ENCODE data around the gene RNU7-1.

Gene RNU7-1

DNA sequence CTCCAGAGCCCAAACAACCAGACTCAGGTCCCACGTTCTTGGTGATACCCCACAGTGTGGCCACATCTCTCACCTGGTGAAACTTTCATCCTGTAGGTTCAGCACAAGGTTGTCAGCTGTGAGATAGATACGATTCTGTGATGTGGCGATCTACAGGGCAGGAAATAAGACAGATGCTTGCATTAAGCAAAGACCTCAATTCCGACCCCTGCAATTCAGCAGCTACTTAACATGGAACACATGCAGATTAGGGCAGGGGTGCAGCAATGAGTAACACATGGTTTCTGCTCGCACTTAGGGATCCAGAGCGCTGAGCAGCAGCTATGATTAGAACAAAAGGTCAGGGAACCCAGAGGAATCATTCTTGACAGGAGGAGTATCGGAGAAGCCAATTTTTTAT is 22.7 kb downstream of the RNU7-1 start:
- H3K9ac ChIP-seq (ENCODE audit: low read depth, low read length) = no peak overlapping the region

DNA sequence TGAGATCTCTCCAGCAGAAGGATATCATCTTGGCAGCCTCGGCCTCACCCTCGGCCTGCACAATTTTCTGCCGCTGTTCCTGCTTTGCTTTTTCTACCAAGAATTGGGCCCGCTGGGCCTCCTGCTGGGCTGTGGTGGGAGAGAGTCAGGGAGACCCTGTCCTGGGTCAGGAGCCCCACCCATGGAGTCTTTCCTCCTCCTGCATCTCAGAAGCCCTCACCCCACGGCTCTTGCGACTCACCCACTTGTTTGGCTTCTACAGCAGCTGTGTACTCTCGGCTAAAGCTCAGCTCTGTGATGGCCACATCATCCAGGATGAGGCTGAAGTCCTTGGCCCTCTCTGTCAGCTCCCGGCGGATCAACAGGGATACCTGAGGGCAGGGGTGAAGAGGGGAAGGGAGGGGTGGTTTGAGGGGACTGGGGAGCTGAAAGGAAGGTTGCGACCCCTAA is 24.1 kb downstream of the RNU7-1 start:
- DNase-seq = no peak
- TF ChIP-seq, protein P1, sequence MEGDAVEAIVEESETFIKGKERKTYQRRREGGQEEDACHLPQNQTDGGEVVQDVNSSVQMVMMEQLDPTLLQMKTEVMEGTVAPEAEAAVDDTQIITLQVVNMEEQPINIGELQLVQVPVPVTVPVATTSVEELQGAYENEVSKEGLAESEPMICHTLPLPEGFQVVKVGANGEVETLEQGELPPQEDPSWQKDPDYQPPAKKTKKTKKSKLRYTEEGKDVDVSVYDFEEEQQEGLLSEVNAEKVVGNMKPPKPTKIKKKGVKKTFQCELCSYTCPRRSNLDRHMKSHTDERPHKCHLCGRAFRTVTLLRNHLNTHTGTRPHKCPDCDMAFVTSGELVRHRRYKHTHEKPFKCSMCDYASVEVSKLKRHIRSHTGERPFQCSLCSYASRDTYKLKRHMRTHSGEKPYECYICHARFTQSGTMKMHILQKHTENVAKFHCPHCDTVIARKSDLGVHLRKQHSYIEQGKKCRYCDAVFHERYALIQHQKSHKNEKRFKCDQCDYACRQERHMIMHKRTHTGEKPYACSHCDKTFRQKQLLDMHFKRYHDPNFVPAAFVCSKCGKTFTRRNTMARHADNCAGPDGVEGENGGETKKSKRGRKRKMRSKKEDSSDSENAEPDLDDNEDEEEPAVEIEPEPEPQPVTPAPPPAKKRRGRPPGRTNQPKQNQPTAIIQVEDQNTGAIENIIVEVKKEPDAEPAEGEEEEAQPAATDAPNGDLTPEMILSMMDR (IDR thresholded peaks at IDR 0.05; ENCODE audit: borderline replicate concordance, extremely low read depth, low read length, poor library complexity, severe bottlenecking) = no peak
- TF ChIP-seq EZH2 (IDR thresholded peaks at IDR 0.05; ENCODE audit: borderline replicate concordance, low read depth, low read length, severe bottlenecking) = no peak
- Histone ChIP-seq H2AFZ (ENCODE audit: low read depth, low read length) (no peak overlapping the region), H3K9ac (ENCODE audit: low read depth, low read length) (no peak overlapping the region), H3K4me1 (ENCODE audit: insufficient read depth, low read length) (peaks cover 36% of the 10 kb centered on the region), H3K36me3 (ENCODE audit: insufficient read depth, low read length) (peaks cover 55% of the 10 kb centered on the region), H3K27me3 (ENCODE audit: insufficient read depth, low read length, poor library complexity) (no peaks in the 10 kb centered on the region), H3K9me3 (ENCODE audit: insufficient read depth, low read length, severe bottlenecking) (no peaks in the 10 kb centered on the region), H3K27ac (ENCODE audit: low read length) (no peak overlapping the region), H3K79me2 (ENCODE audit: insufficient read depth, low read length) (peaks cover 49% of the 10 kb centered on the region), H3K4me3 (ENCODE audit: low read depth in 1 of 2, low read length in 2 of 2) (no peak overlapping the region), H3K4me2 (ENCODE audit: insufficient read depth, low read length) (no peak overlapping the region), H4K20me1 (ENCODE audit: insufficient read depth, low read length) (peaks cover 4% of the 10 kb centered on the region; the same call in 1 of the 2 replicates)
- ATAC-seq (ENCODE audit: insufficient read depth, low read depth) = no peak

More for the DNA sequence above, 22.7 kb downstream of the RNU7-1 start:
- no peak for TF ChIP-seq EZH2 (IDR thresholded peaks at IDR 0.05; ENCODE audit: borderline replicate concordance, low read depth, low read length, severe bottlenecking)
- TF ChIP-seq, protein P1 (IDR thresholded peaks at IDR 0.05; ENCODE audit: borderline replicate concordance, extremely low read depth, low read length, poor library complexity, severe bottlenecking) = no peak
- Histone ChIP-seq H3K79me2 (ENCODE audit: insufficient read depth, low read length) (peaks cover 36% of the 10 kb centered on the region), H3K27me3 (ENCODE audit: insufficient read depth, low read length, poor library complexity) (no peaks in the 10 kb centered on the region), H3K4me3 (ENCODE audit: low read depth in 1 of 2, low read length in 2 of 2) (no peak overlapping the region), H3K36me3 (ENCODE audit: insufficient read depth, low read length) (peaks cover 55% of the 10 kb centered on the region), H3K9me3 (ENCODE audit: insufficient read depth, low read length, severe bottlenecking) (no peaks in the 10 kb centered on the region), H3K4me1 (ENCODE audit: insufficient read depth, low read length) (peaks cover 23% of the 10 kb centered on the region), H2AFZ (ENCODE audit: low read depth, low read length) (no peak overlapping the region), H4K20me1 (ENCODE audit: insufficient read depth, low read length) (peaks cover 4% of the 10 kb centered on the region; the same call in 1 of the 2 replicates), H3K27ac (ENCODE audit: low read length) (no peak overlapping the region), H3K4me2 (ENCODE audit: insufficient read depth, low read length) (no peak overlapping the region)
- ATAC-seq (ENCODE audit: insufficient read depth, low read depth) (no peak), DNase-seq (no peak)

DNA sequence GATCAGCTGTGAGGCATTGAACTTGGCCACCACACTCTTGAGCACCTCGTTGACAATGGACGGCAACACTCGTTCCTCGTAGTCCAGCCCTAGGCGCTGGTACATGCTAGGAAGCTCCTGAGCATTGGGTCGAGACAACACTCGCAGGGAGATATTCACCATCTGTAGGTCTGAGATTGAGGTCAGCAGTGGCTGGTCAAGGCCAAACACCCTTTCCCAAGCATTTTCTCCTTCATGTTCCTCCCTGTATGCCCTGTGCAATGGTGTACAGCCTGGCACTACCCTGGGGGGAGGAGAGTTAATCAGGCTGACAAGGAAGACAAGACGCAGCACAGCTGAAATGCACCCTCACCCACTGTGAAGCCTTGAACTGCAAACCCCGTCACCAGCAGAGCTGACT is 24.8 kb downstream of the RNU7-1 start:
- Histone ChIP-seq H3K27me3 (ENCODE audit: insufficient read depth, low read length, poor library complexity) (no peaks in the 10 kb centered on the region), H3K4me2 (ENCODE audit: insufficient read depth, low read length) (peak overlapping the region; percentile 90), H3K9ac (ENCODE audit: low read depth, low read length) (peak overlapping the region; percentile 80), H2AFZ (ENCODE audit: low read depth, low read length) (no peak overlapping the region), H3K79me2 (ENCODE audit: insufficient read depth, low read length) (peaks cover 56% of the 10 kb centered on the region), H3K36me3 (ENCODE audit: insufficient read depth, low read length) (peaks cover 55% of the 10 kb centered on the region), H3K27ac (ENCODE audit: low read length) (peak overlapping the region; percentile 0; the same call in 1 of the 2 replicates), H3K4me3 (ENCODE audit: low read depth in 1 of 2, low read length in 2 of 2) (peak overlapping the region in 1 of 2 experiments; percentile 74; a peak in 2 of 4 replicates), H3K9me3 (ENCODE audit: insufficient read depth, low read length, severe bottlenecking) (no peaks in the 10 kb centered on the region), H4K20me1 (ENCODE audit: insufficient read depth, low read length) (peaks cover 4% of the 10 kb centered on the region; the same call in 1 of the 2 replicates), H3K4me1 (ENCODE audit: insufficient read depth, low read length) (peaks cover 40% of the 10 kb centered on the region)
- TF ChIP-seq EZH2 (IDR thresholded peaks at IDR 0.05; ENCODE audit: borderline replicate concordance, low read depth, low read length, severe bottlenecking) = no peak
- TF ChIP-seq, protein P1 (IDR thresholded peaks at IDR 0.05; ENCODE audit: borderline replicate concordance, extremely low read depth, low read length, poor library complexity, severe bottlenecking) = no peak
- ATAC-seq (ENCODE audit: insufficient read depth, low read depth) (no peak), DNase-seq (no peak)
